Measurements from ENCODE around the gene TPRX2. TPM values are rescaled to one million over a fixed set of nuclear protein-coding genes. Genes with fewer than 3 reads are reported as not detected.

TPRX2 gene
- total and polyA plus RNA-seq, 2 of the 13 experiments (the other 11 are each of a cell fraction or from before 2014, with no cell fraction given), result not detected

DNA sequence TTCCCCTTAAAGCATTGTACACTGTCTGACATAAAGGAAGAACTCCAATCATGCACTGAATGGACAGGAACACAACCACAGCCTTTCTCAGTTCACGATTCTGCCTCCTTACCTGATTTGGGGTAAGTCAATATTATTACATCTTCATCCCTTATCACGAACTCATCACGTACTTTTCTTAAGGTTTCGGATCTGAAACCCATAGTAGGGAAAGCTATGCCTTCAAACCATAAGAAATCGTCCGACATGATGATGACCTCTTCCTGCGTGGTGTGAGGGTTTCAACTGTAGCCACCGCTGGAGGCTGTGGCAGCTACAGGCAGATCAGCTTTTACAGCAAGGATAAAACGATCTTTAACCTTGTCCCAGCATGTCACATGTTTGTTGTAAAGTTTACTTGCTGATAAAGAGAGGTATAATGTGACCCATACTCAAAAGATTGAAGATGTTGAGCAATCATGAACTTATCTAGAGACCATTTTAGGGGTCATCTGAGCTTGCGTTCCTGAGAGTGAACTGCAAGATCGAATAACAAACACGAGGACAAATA, 27.1 kb downstream of the TPRX2 start, which contains the start of gene SULT2A1 (continued):
- TF ChIP-seq, protein P1, sequence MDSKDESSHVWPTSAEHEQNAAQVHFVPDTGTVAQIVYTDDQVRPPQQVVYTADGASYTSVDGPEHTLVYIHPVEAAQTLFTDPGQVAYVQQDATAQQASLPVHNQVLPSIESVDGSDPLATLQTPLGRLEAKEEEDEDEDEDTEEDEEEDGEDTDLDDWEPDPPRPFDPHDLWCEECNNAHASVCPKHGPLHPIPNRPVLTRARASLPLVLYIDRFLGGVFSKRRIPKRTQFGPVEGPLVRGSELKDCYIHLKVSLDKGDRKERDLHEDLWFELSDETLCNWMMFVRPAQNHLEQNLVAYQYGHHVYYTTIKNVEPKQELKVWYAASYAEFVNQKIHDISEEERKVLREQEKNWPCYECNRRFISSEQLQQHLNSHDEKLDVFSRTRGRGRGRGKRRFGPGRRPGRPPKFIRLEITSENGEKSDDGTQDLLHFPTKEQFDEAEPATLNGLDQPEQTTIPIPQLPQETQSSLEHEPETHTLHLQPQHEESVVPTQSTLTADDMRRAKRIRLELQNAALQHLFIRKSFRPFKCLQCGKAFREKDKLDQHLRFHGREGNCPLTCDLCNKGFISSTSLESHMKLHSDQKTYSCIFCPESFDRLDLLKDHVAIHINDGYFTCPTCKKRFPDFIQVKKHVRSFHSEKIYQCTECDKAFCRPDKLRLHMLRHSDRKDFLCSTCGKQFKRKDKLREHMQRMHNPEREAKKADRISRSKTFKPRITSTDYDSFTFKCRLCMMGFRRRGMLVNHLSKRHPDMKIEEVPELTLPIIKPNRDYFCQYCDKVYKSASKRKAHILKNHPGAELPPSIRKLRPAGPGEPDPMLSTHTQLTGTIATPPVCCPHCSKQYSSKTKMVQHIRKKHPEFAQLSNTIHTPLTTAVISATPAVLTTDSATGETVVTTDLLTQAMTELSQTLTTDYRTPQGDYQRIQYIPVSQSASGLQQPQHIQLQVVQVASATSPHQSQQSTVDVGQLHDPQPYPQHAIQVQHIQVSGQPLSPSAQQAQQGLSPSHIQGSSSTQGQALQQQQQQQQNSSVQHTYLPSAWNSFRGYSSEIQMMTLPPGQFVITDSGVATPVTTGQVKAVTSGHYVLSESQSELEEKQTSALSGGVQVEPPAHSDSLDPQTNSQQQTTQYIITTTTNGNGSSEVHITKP (CRISPR knock-in tag; IDR thresholded peaks at IDR 0.05; ENCODE audit: low read depth), result peak; percentile 48; the same call in 1 of the 2 replicates
- TF ChIP-seq SAP130 (CRISPR knock-in tag; IDR thresholded peaks at IDR 0.05; ENCODE audit: low read depth), result peak; percentile 94
- TF ChIP-seq EZH2 (conservative IDR thresholded peaks at IDR 0.05; ENCODE audit: low read depth, low read length), result no peak
- TF ChIP-seq DNMT3B (CRISPR knock-in tag; conservative IDR thresholded peaks at IDR 0.05), result 0 out of 2 replicates have a peak, but pooled peaks have one; percentile 35
- no peak; the same call in 1 of the 2 replicates for TF ChIP-seq MBD4 (IDR thresholded peaks at IDR 0.05; ENCODE audit: borderline replicate concordance, low read length)
- no peak for TF ChIP-seq NFYC (CRISPR knock-in tag; IDR thresholded peaks at IDR 0.05)
- no peak for TF ChIP-seq ZBTB8A (CRISPR knock-in tag; IDR thresholded peaks at IDR 0.05; ENCODE audit: borderline replicate concordance, low read depth)
- TF ChIP-seq, protein P2, sequence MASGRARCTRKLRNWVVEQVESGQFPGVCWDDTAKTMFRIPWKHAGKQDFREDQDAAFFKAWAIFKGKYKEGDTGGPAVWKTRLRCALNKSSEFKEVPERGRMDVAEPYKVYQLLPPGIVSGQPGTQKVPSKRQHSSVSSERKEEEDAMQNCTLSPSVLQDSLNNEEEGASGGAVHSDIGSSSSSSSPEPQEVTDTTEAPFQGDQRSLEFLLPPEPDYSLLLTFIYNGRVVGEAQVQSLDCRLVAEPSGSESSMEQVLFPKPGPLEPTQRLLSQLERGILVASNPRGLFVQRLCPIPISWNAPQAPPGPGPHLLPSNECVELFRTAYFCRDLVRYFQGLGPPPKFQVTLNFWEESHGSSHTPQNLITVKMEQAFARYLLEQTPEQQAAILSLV (CRISPR knock-in tag; IDR thresholded peaks at IDR 0.05; ENCODE audit: borderline replicate concordance), result no peak
- peak; percentile 44; the same call in 1 of the 2 replicates for TF ChIP-seq HHEX (CRISPR knock-in tag; IDR thresholded peaks at IDR 0.05)
- peak; percentile 92 for TF ChIP-seq HNF4A (CRISPR knock-in tag; IDR thresholded peaks at IDR 0.05)
- TF ChIP-seq ZMYM4 (CRISPR knock-in tag; IDR thresholded peaks at IDR 0.05), result peak; percentile 76
- TF ChIP-seq FOXC1 (CRISPR knock-in tag; IDR thresholded peaks at IDR 0.05; ENCODE audit: borderline replicate concordance), result 0 out of 2 replicates have a peak, but pooled peaks have one; percentile 6
- TF ChIP-seq, protein P3, sequence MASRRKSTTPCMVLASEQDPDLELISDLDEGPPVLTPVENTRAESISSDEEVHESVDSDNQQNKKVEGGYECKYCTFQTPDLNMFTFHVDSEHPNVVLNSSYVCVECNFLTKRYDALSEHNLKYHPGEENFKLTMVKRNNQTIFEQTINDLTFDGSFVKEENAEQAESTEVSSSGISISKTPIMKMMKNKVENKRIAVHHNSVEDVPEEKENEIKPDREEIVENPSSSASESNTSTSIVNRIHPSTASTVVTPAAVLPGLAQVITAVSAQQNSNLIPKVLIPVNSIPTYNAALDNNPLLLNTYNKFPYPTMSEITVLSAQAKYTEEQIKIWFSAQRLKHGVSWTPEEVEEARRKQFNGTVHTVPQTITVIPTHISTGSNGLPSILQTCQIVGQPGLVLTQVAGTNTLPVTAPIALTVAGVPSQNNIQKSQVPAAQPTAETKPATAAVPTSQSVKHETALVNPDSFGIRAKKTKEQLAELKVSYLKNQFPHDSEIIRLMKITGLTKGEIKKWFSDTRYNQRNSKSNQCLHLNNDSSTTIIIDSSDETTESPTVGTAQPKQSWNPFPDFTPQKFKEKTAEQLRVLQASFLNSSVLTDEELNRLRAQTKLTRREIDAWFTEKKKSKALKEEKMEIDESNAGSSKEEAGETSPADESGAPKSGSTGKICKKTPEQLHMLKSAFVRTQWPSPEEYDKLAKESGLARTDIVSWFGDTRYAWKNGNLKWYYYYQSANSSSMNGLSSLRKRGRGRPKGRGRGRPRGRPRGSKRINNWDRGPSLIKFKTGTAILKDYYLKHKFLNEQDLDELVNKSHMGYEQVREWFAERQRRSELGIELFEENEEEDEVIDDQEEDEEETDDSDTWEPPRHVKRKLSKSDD (CRISPR knock-in tag; IDR thresholded peaks at IDR 0.05; ENCODE audit: low read depth), result no peak
- no peak for TF ChIP-seq ZNF709 (CRISPR knock-in tag; IDR thresholded peaks at IDR 0.05)
- TF ChIP-seq, protein P4, sequence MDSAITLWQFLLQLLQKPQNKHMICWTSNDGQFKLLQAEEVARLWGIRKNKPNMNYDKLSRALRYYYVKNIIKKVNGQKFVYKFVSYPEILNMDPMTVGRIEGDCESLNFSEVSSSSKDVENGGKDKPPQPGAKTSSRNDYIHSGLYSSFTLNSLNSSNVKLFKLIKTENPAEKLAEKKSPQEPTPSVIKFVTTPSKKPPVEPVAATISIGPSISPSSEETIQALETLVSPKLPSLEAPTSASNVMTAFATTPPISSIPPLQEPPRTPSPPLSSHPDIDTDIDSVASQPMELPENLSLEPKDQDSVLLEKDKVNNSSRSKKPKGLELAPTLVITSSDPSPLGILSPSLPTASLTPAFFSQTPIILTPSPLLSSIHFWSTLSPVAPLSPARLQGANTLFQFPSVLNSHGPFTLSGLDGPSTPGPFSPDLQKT (CRISPR knock-in tag; IDR thresholded peaks at IDR 0.05; ENCODE audit: borderline replicate concordance), result no peak
- TF ChIP-seq FLYWCH1 (CRISPR knock-in tag; IDR thresholded peaks at IDR 0.05), result no peak
- TF ChIP-seq HNF4G (IDR thresholded peaks at IDR 0.05; ENCODE audit: borderline replicate concordance, low read depth, low read length), result peak; percentile 55; the same call in 1 of the 2 replicates
- TF ChIP-seq HNF4G (CRISPR knock-in tag; IDR thresholded peaks at IDR 0.05; ENCODE audit: borderline replicate concordance, low read depth), result no peak
- TF ChIP-seq CC2D1A (CRISPR knock-in tag; IDR thresholded peaks at IDR 0.05), result no peak
- TF ChIP-seq KDM3A (CRISPR knock-in tag; IDR thresholded peaks at IDR 0.05; ENCODE audit: low read depth), result peak; percentile 67; the same call in 1 of the 2 replicates
- TF ChIP-seq ZNF354B (CRISPR knock-in tag; IDR thresholded peaks at IDR 0.05), result 0 out of 2 replicates have a peak, but pooled peaks have one; percentile 65
- no peak for TF ChIP-seq NFE2L1 (CRISPR knock-in tag; IDR thresholded peaks at IDR 0.05; ENCODE audit: borderline replicate concordance)
